ENCODE data around the gene BMP8B. TPM values are rescaled to one million over a fixed set of nuclear protein-coding genes. Genes with fewer than 3 reads are reported as not detected.
"Not testable (repeated sequence)": the region's sequence is repeated elsewhere in the genome, so short reads cannot be mapped to it uniquely, and the experiment has no call there.

Gene BMP8B
- total RNA-seq, 2 experiments from 2014 or later: 0.06 TPM; not detected in 1

- Histone ChIP-seq H3K27me3 (ENCODE audit: control insufficient read depth in 1 of 2, insufficient read depth in 2 of 2, low read length in 2 of 2) (no peaks in the 10 kb centered on the region), H3K36me3 (ENCODE audit: insufficient read depth, low read length) (no peaks in the 10 kb centered on the region), H3K4me3 (ENCODE audit: low read length) (no peak overlapping the region), H3K9me3 (ENCODE audit: control insufficient read depth in 1 of 2, insufficient read depth in 1 of 2, low read length in 2 of 2) (no peaks in the 10 kb centered on the region), H3K27ac (ENCODE audit: low read depth in 1 of 2, low read length in 2 of 2) (no peak overlapping the region), H3K4me1 (ENCODE audit: insufficient read depth, low read length) (no peaks in the 10 kb centered on the region)
- H3K36me3 Mint-ChIP-seq (ENCODE audit: low read depth): no peaks in the 10 kb centered on the region
- intact Hi-C loops (cut with DNase I, micrococcal nuclease): no loop called here
- H3K9me3 Mint-ChIP-seq: no peaks in the 10 kb centered on the region
- ChIA-PET POLR2A (no interaction called here), CTCF (no interaction called here)
- H3K27me3 Mint-ChIP-seq: peaks cover 10% of the 10 kb centered on the region
- DNase-seq: no peak
- no peaks in the 10 kb centered on the region for H3K4me1 Mint-ChIP-seq (ENCODE audit: low read depth)
- no peak for TF ChIP-seq CTCF (IDR thresholded peaks at IDR 0.05)
- no peak overlapping the region for H3K4me3 Mint-ChIP-seq
- ATAC-seq (ENCODE audit: poor library complexity): no peak
- H3K27ac Mint-ChIP-seq: no peak overlapping the region
These were observed 11.8 kb downstream of the BMP8B start for GRCh38 chr1:39776886-39777285.

DNA sequence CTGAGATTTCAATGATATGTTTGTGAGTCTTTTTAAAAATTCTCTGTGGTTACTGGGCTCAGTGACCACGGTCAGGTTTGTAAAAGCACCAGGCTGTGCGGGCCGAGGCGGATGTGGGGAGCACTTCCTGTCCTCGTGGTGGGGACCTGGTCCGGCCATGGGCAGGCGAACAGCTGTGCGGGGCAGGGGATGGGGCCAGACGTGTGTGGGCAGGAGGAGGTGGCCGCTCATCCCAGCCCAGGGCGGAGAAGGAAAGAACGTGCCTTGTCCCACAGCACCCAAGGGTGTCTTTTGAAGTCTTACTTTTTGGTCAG lies 12.3 kb downstream of the BMP8B start:
- Histone ChIP-seq H3K36me3 (ENCODE audit: insufficient read depth, low read length) (no peaks in the 10 kb centered on the region), H3K9me3 (ENCODE audit: control insufficient read depth in 1 of 2, insufficient read depth in 1 of 2, low read length in 2 of 2) (no peaks in the 10 kb centered on the region), H3K4me3 (ENCODE audit: low read length) (no peak overlapping the region), H3K27ac (ENCODE audit: low read depth in 1 of 2, low read length in 2 of 2) (no peak overlapping the region), H3K4me1 (ENCODE audit: insufficient read depth, low read length) (no peaks in the 10 kb centered on the region), H3K27me3 (ENCODE audit: control insufficient read depth in 1 of 2, insufficient read depth in 2 of 2, low read length in 2 of 2) (no peaks in the 10 kb centered on the region)
- H3K4me1 Mint-ChIP-seq (ENCODE audit: low read depth): no peaks in the 10 kb centered on the region
- H3K4me3 Mint-ChIP-seq: no peak overlapping the region
- ATAC-seq (ENCODE audit: poor library complexity): no peak
- no peaks in the 10 kb centered on the region for H3K36me3 Mint-ChIP-seq (ENCODE audit: low read depth)
- peaks cover 10% of the 10 kb centered on the region for H3K27me3 Mint-ChIP-seq
- intact Hi-C loops (cut with DNase I, micrococcal nuclease): no loop called here
- DNase-seq: no peak
- H3K27ac Mint-ChIP-seq: no peak overlapping the region
- TF ChIP-seq CTCF (IDR thresholded peaks at IDR 0.05): no peak
- no peaks in the 10 kb centered on the region for H3K9me3 Mint-ChIP-seq
- POLR2A ChIA-PET: no interaction called here
- CTCF ChIA-PET: no interaction called here

GRCh38 chr1:39775676-39776399 lies 12.8 kb downstream of the BMP8B start:
- ATAC-seq (ENCODE audit: poor library complexity); H3K36me3 ChIP-seq (ENCODE audit: insufficient read depth, low read length); H3K4me1 ChIP-seq (ENCODE audit: insufficient read depth, low read length); H3K27me3 Mint-ChIP-seq; CTCF ChIA-PET; H3K9me3 Mint-ChIP-seq; POLR2A ChIA-PET; H3K4me3 Mint-ChIP-seq; DNase-seq; H3K27ac ChIP-seq (ENCODE audit: low read depth in 1 of 2, low read length in 2 of 2); H3K4me1 Mint-ChIP-seq (ENCODE audit: low read depth); intact Hi-C loops (cut with DNase I, micrococcal nuclease); H3K9me3 ChIP-seq (ENCODE audit: control insufficient read depth in 1 of 2, insufficient read depth in 1 of 2, low read length in 2 of 2); H3K27me3 ChIP-seq (ENCODE audit: control insufficient read depth in 1 of 2, insufficient read depth in 2 of 2, low read length in 2 of 2); H3K4me3 ChIP-seq (ENCODE audit: low read length); H3K27ac Mint-ChIP-seq; H3K36me3 Mint-ChIP-seq (ENCODE audit: low read depth): not testable (repeated sequence)

DNA sequence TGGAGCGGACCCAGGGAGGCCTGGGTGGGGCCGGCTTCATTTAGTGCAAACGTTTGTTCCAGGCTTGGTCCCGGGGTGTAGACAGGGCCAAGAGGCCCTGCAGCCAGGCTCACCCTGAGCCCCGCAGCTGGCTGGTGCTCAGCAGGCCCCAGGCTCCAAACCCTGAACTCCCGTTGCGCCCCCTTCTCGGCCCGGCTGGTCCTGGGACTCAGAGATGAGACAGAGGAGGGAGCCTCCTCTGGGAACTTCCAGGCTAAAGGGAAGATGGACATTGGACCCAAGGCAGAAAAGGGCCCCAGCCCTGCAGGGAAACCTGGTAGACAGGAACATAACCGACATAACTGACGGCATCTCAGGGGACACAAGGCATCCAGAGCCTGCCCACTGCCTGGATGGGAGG lies 13.5 kb downstream of the BMP8B start:
- H3K4me3 Mint-ChIP-seq; H3K4me3 ChIP-seq (ENCODE audit: low read length); DNase-seq; intact Hi-C loops (cut with DNase I, micrococcal nuclease); H3K27me3 Mint-ChIP-seq; H3K27ac Mint-ChIP-seq; H3K36me3 Mint-ChIP-seq (ENCODE audit: low read depth); CTCF ChIA-PET; H3K36me3 ChIP-seq (ENCODE audit: insufficient read depth, low read length); H3K4me1 Mint-ChIP-seq (ENCODE audit: low read depth); H3K27ac ChIP-seq (ENCODE audit: low read depth in 1 of 2, low read length in 2 of 2); ATAC-seq (ENCODE audit: poor library complexity); H3K9me3 Mint-ChIP-seq; H3K9me3 ChIP-seq (ENCODE audit: control insufficient read depth in 1 of 2, insufficient read depth in 1 of 2, low read length in 2 of 2); POLR2A ChIA-PET; H3K27me3 ChIP-seq (ENCODE audit: control insufficient read depth in 1 of 2, insufficient read depth in 2 of 2, low read length in 2 of 2); H3K4me1 ChIP-seq (ENCODE audit: insufficient read depth, low read length): not testable (repeated sequence)

DNA sequence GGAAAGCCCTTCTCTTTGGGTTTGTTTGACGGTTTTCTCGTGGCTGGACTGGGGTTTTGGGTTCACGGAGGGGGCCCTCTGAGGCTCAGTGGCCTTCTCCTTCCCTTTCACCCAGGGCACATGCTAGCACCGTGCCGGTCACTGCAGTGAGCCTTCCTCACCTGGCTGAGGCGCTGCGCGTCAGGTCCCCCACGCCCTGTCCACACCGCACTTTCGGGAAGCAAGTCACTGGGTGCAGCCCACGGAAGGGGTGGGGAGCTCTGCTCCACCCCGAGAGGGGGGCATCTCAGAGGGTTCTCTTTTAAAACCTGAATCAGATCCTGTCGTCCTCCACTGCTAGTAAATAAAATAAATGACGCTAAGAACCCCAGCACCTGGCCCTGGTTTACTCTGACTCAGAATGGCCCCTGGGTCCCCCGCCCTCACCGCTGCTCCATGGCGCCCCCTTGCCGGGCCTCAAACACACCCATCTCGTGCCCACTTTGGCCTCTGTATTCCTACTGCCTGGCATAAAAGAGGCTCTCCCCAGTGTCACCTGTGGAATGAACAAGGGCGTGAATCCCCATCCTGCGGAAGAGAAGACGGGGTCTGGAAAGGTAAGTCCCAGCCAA lies 15.2 kb downstream of the BMP8B start:
- H3K4me3 Mint-ChIP-seq; H3K27ac Mint-ChIP-seq; intact Hi-C loops (cut with DNase I, micrococcal nuclease); H3K36me3 Mint-ChIP-seq (ENCODE audit: low read depth); H3K4me3 ChIP-seq (ENCODE audit: low read length); H3K36me3 ChIP-seq (ENCODE audit: insufficient read depth, low read length); H3K27me3 Mint-ChIP-seq; H3K27me3 ChIP-seq (ENCODE audit: control insufficient read depth in 1 of 2, insufficient read depth in 2 of 2, low read length in 2 of 2); H3K9me3 Mint-ChIP-seq; DNase-seq; H3K4me1 ChIP-seq (ENCODE audit: insufficient read depth, low read length); H3K4me1 Mint-ChIP-seq (ENCODE audit: low read depth); CTCF ChIA-PET; POLR2A ChIA-PET; H3K9me3 ChIP-seq (ENCODE audit: control insufficient read depth in 1 of 2, insufficient read depth in 1 of 2, low read length in 2 of 2); H3K27ac ChIP-seq (ENCODE audit: low read depth in 1 of 2, low read length in 2 of 2): not testable (repeated sequence)
- peak; percentile 62 for ATAC-seq (ENCODE audit: poor library complexity)

- intact Hi-C loops (cut with DNase I, micrococcal nuclease); H3K27ac Mint-ChIP-seq; H3K4me3 ChIP-seq (ENCODE audit: low read length); H3K9me3 Mint-ChIP-seq; ATAC-seq (ENCODE audit: poor library complexity); H3K27me3 ChIP-seq (ENCODE audit: control insufficient read depth in 1 of 2, insufficient read depth in 2 of 2, low read length in 2 of 2); H3K27me3 Mint-ChIP-seq; CTCF ChIA-PET; H3K27ac ChIP-seq (ENCODE audit: low read depth in 1 of 2, low read length in 2 of 2); POLR2A ChIA-PET; H3K36me3 Mint-ChIP-seq (ENCODE audit: low read depth); H3K9me3 ChIP-seq (ENCODE audit: control insufficient read depth in 1 of 2, insufficient read depth in 1 of 2, low read length in 2 of 2); H3K4me1 ChIP-seq (ENCODE audit: insufficient read depth, low read length); H3K4me1 Mint-ChIP-seq (ENCODE audit: low read depth); DNase-seq; H3K36me3 ChIP-seq (ENCODE audit: insufficient read depth, low read length): not testable (repeated sequence)
- peak within 1 kb of the TSS; percentile 30 for H3K4me3 Mint-ChIP-seq
These were observed 17.6 kb downstream of the BMP8B start, which contains the start of gene OXCT2 for GRCh38 chr1:39771022-39771532. TSS of gene OXCT2 (minus strand) at chr1:39771348. CDS start at chr1:39771255, 93 bp downstream.

Data from CD4-positive, alpha-beta T cell (primary cell).